NAMALWA (cell line): ENCODE measurements around the gene CASQ2.
"Not testable (repeated sequence)": the region's sequence is repeated elsewhere in the genome, so short reads cannot be mapped to it uniquely, and the experiment has no call there.

Experiments used
- DNase-seq: peaks from one replicate; pipeline ENCODE4 v3.0.0-alpha.2; 2015; ENCODE audit warnings: low spot score

Gene CASQ2

GRCh38 chr1:115780655-115781054 is 12.1 kb upstream of the CASQ2 start:
- not testable (repeated sequence) for DNase-seq

- DNase-seq = not testable (repeated sequence)
Measured at GRCh38 chr1:115779075-115779474, 10.6 kb upstream of the CASQ2 start.

- peak; percentile 75 for DNase-seq
Measured at GRCh38 chr1:115771847-115772457, 3.4 kb upstream of the CASQ2 start.

GRCh38 chr1:115771094-115771846 is 2.8 kb upstream of the CASQ2 start:
- DNase-seq = no peak

- DNase-seq = no peak
Measured at GRCh38 chr1:115767403-115767802, 1.1 kb downstream of the CASQ2 start.

- no peak for DNase-seq
Measured at GRCh38 chr1:115765091-115765490, 3.4 kb downstream of the CASQ2 start.

GRCh38 chr1:115764541-115764940 is 4.0 kb downstream of the CASQ2 start:
- DNase-seq = no peak

GRCh38 chr1:115762779-115763178 is 5.7 kb downstream of the CASQ2 start:
- DNase-seq = no peak

- no peak for DNase-seq
Measured at GRCh38 chr1:115761601-115762302, 6.8 kb downstream of the CASQ2 start.

GRCh38 chr1:115757856-115758255 is 10.7 kb downstream of the CASQ2 start:
- DNase-seq = no peak

- DNase-seq = no peak
Measured at GRCh38 chr1:115757326-115757725, 11.2 kb downstream of the CASQ2 start.

GRCh38 chr1:115755456-115756370 is 12.8 kb downstream of the CASQ2 start:
- no peak for DNase-seq

GRCh38 chr1:115753830-115754229 is 14.7 kb downstream of the CASQ2 start:
- no peak for DNase-seq

GRCh38 chr1:115753361-115753760 is 15.2 kb downstream of the CASQ2 start:
- DNase-seq = no peak

GRCh38 chr1:115748401-115749150 is 19.9 kb downstream of the CASQ2 start:
- DNase-seq = no peak

- no peak for DNase-seq
Measured at GRCh38 chr1:115746021-115746690, 22.4 kb downstream of the CASQ2 start.

GRCh38 chr1:115744646-115745275 is 23.8 kb downstream of the CASQ2 start:
- no peak for DNase-seq

- DNase-seq = no peak
Measured at GRCh38 chr1:115740811-115741210, 27.7 kb downstream of the CASQ2 start.

- DNase-seq = no peak
Measured at GRCh38 chr1:115732316-115732715, 36.2 kb downstream of the CASQ2 start.

GRCh38 chr1:115729756-115730155 is 38.8 kb downstream of the CASQ2 start:
- DNase-seq = no peak
